Loucy (cell line): Measurements from ENCODE around the gene RNU7-1.

Source experiments
- H2AFZ ChIP-seq: fragments of 200-600 bp; sonication (generic); 2 replicates; pipeline ENCODE4 v1.6.0; 2016; ENCODE audit warnings: antibody characterized with exemption, mild to moderate bottlenecking, low read length, moderate library complexity
- H3F3A ChIP-seq: fragments of 200-600 bp; 2 replicates; pipeline ENCODE4 v1.6.0; 2016; ENCODE audit warnings: antibody characterized with exemption, low read depth, mild to moderate bottlenecking
- H3K27me3 ChIP-seq: fragments of 200-600 bp; sonication (generic); 2 replicates; pipeline ENCODE4 v1.6.1; 2014; ENCODE audit warnings: low read length, mild to moderate bottlenecking; ENCODE audit not compliant: insufficient read depth, poor library complexity, severe bottlenecking
- H3K36me3 ChIP-seq: fragments of 200-600 bp; sonication (generic); 2 replicates; pipeline ENCODE4 v1.6.1; 2016; ENCODE audit warnings: low read length; ENCODE audit not compliant: insufficient read depth
- H3K4me1 ChIP-seq: fragments of 200-600 bp; sonication (generic); 2 replicates; pipeline ENCODE4 v1.5.1; 2014; ENCODE audit warnings: low read length, mild to moderate bottlenecking; ENCODE audit not compliant: insufficient read depth, poor library complexity, severe bottlenecking
- H3K4me2 ChIP-seq: fragments of 200-600 bp; sonication (generic); 2 replicates; pipeline ENCODE4 v1.6.0; 2014; ENCODE audit warnings: antibody characterized with exemption, low read length, low read depth, mild to moderate bottlenecking; ENCODE audit not compliant: poor library complexity, severe bottlenecking
- H3K4me3 ChIP-seq: fragments of 200-600 bp; sonication (generic); 2 replicates; pipeline ENCODE4 v1.5.1; 2014; ENCODE audit warnings: low read length, mild to moderate bottlenecking, mixed read lengths; ENCODE audit not compliant: poor library complexity, severe bottlenecking
- H3K79me2 ChIP-seq: fragments of 200-600 bp; sonication (generic); 2 replicates; pipeline ENCODE4 v1.6.1; 2014; ENCODE audit warnings: low read length; ENCODE audit not compliant: insufficient read depth
- H3K9ac ChIP-seq: fragments of 200-600 bp; sonication (generic); 2 replicates; pipeline ENCODE4 v1.6.0; 2014; ENCODE audit warnings: mild to moderate bottlenecking, low read depth, low read length, moderate library complexity; ENCODE audit not compliant: poor library complexity, severe bottlenecking
- H3K9me2 ChIP-seq: fragments of 200-600 bp; sonication (generic); replicated peaks from 2 replicates; pipeline ENCODE4 v1.6.1; 2016; ENCODE audit warnings: low read depth, low read length, mixed read lengths
- H3K9me3 ChIP-seq: fragments of 200-600 bp; sonication (generic); 2 replicates; pipeline ENCODE4 v1.6.1; 2014; ENCODE audit warnings: mild to moderate bottlenecking, antibody characterized with exemption, low read length, low read depth; ENCODE audit not compliant: insufficient read depth
- H4K20me1 ChIP-seq: fragments of 200-600 bp; sonication (generic); 2 replicates; pipeline ENCODE4 v1.6.0; 2014; ENCODE audit warnings: antibody characterized with exemption, low read length, mild to moderate bottlenecking; ENCODE audit not compliant: insufficient read depth, poor library complexity, severe bottlenecking
- CTCF ChIP-seq: fragments of 200-600 bp; sonication (generic); conservative IDR thresholded peaks from 2 replicates; pipeline ENCODE4 v1.5.1; 2014; ENCODE audit warnings: mild to moderate bottlenecking, antibody characterized with exemption, low read length
- EZH2phosphoT487 ChIP-seq: fragments of 200-600 bp; IDR thresholded peaks from 2 replicates; pipeline ENCODE4 v1.6.1; 2018; ENCODE audit warnings: antibody characterized with exemption, mild to moderate bottlenecking, moderate library complexity, borderline replicate concordance

The RNU7-1 gene

GRCh38 chr12:6936194-6936635, 7.4 kb upstream of the RNU7-1 start:
- Histone ChIP-seq H3K9ac (peak overlapping the region; percentile 96), H3K4me1 (peaks cover 15% of the 10 kb centered on the region), H3K27me3 (no peaks in the 10 kb centered on the region), H3K36me3 (peaks cover 23% of the 10 kb centered on the region; the same call in 1 of the 2 replicates), H3K9me2 (no peaks in the 10 kb centered on the region), H3K4me3 (peak overlapping the region; percentile 94), H3K9me3 (no peaks in the 10 kb centered on the region), H3K79me2 (peaks cover 46% of the 10 kb centered on the region), H2AFZ (no peak overlapping the region), H4K20me1 (peaks cover 4% of the 10 kb centered on the region), H3K4me2 (peak overlapping the region; percentile 84), H3F3A (peaks cover 11% of the 10 kb centered on the region; the same call in 1 of the 2 replicates)
- TF ChIP-seq EZH2phosphoT487 (no peak), CTCF (no peak)

- Histone ChIP-seq H3K27me3 (no peaks in the 10 kb centered on the region), H3K36me3 (peaks cover 23% of the 10 kb centered on the region; the same call in 1 of the 2 replicates), H3K4me3 (peak overlapping the region; percentile 94), H3K9me2 (no peaks in the 10 kb centered on the region), H2AFZ (no peak overlapping the region), H3K4me2 (peak overlapping the region; percentile 84), H3K79me2 (peaks cover 42% of the 10 kb centered on the region), H3K4me1 (peaks cover 15% of the 10 kb centered on the region), H3K9ac (peak overlapping the region; percentile 96), H3K9me3 (no peaks in the 10 kb centered on the region), H3F3A (peaks cover 11% of the 10 kb centered on the region; the same call in 1 of the 2 replicates), H4K20me1 (peaks cover 4% of the 10 kb centered on the region)
- TF ChIP-seq EZH2phosphoT487, result no peak
- no peak for TF ChIP-seq CTCF
Observed at GRCh38 chr12:6936636-6937480, 6.8 kb upstream of the RNU7-1 start.

- peaks cover 14% of the 10 kb centered on the region for H3K4me1 ChIP-seq
- H3K27me3 ChIP-seq, result no peaks in the 10 kb centered on the region
- TF ChIP-seq EZH2phosphoT487, result no peak
- TF ChIP-seq CTCF, result peak; percentile 91
- peak overlapping the region; percentile 82 for H2AFZ ChIP-seq
- peaks cover 11% of the 10 kb centered on the region; the same call in 1 of the 2 replicates for H3F3A ChIP-seq
- peak overlapping the region; percentile 94 for H3K4me3 ChIP-seq
- no peaks in the 10 kb centered on the region for H3K9me2 ChIP-seq
- H3K36me3 ChIP-seq, result peaks cover 23% of the 10 kb centered on the region; the same call in 1 of the 2 replicates
- H3K4me2 ChIP-seq, result peak overlapping the region; percentile 84
- H3K79me2 ChIP-seq, result peaks cover 33% of the 10 kb centered on the region
- no peaks in the 10 kb centered on the region for H3K9me3 ChIP-seq
- peaks cover 4% of the 10 kb centered on the region for H4K20me1 ChIP-seq
- peak overlapping the region; percentile 96 for H3K9ac ChIP-seq
Observed at GRCh38 chr12:6937481-6938352, 5.9 kb upstream of the RNU7-1 start.
